H1 (cell line): ENCODE results near the gene ZNF212. TPM values are rescaled to one million over a fixed set of nuclear protein-coding genes. Genes with fewer than 3 reads are reported as not detected.
"Not testable (repeated sequence)": the region's sequence is repeated elsewhere in the genome, so short reads cannot be mapped to it uniquely, and the experiment has no call there.

Experiments used
- CTCF ChIA-PET: fragments of 300-600 bp; sonication (Branson Sonifier 250); formaldehyde crosslinking; loops from one replicate; lab custom pipeline; 2021; ENCODE audit not compliant: partially characterized antibody; lab: Charles Lee
- POLR2A ChIA-PET: fragments of 300-600 bp; sonication (Branson Sonifier 250); formaldehyde crosslinking; loops from one replicate; lab custom pipeline; 2021; ENCODE audit warnings: inconsistent platforms; ENCODE audit not compliant: partially characterized antibody; lab: Charles Lee
- DNase-seq, 2 experiments: peaks; one replicate each; pipeline versions ENCODE4 v3.0.0 to v3.0.0-alpha.2; 2010 to 2022; ENCODE audit warnings: low spot score in 2 of 2, low read depth in 1 of 2, mixed read lengths in 1 of 2
- FAIRE-seq: peaks from 2 replicates; lab custom pipeline; 2011; peaks lifted over from hg19 to GRCh38; lab: Jason Lieb, UNC
- H2AFZ ChIP-seq: 2 replicates; pipeline ENCODE4 v1.8.1; 2012; ENCODE audit warnings: low read length, inconsistent platforms
- H2AK5ac ChIP-seq: 2 replicates; pipeline ENCODE4 v1.6.1; 2013; ENCODE audit warnings: low read depth, low read length
- H2BK120ac ChIP-seq: replicated peaks from 2 replicates; pipeline ENCODE3; 2013; ENCODE audit warnings: low read depth, low read length, inconsistent platforms
- H2BK12ac ChIP-seq: 2 replicates; pipeline ENCODE4 v1.6.1; 2013; ENCODE audit warnings: low read depth, low read length
- H2BK15ac ChIP-seq: 2 replicates; pipeline ENCODE4 v1.6.1; 2013; ENCODE audit warnings: low read length
- H2BK20ac ChIP-seq: 2 replicates; pipeline ENCODE4 v1.6.1; 2013; ENCODE audit warnings: low read length
- H2BK5ac ChIP-seq: 2 replicates; pipeline ENCODE4 v1.6.1; 2013; ENCODE audit warnings: low read depth, low read length
- H3K14ac ChIP-seq: 2 replicates; pipeline ENCODE4 v1.6.1; 2013; ENCODE audit warnings: inconsistent platforms; ENCODE audit not compliant: insufficient read length
- H3K18ac ChIP-seq: 2 replicates; pipeline ENCODE4 v1.6.1; 2013; ENCODE audit warnings: low read length; ENCODE audit errors: extremely low read depth
- H3K23ac ChIP-seq: 2 replicates; pipeline ENCODE4 v1.6.1; 2013; ENCODE audit warnings: inconsistent platforms; ENCODE audit not compliant: insufficient read length
- H3K23me2 ChIP-seq: 2 replicates; pipeline ENCODE4 v1.6.1; 2013; ENCODE audit warnings: low read depth, low read length
- H3K27ac ChIP-seq: 2 replicates; pipeline ENCODE4 v1.6.1; 2011; ENCODE audit warnings: low read depth, low read length, inconsistent platforms
- H3K27me3 ChIP-seq, 4 experiments: replicated peaks in 1 of 4; 1 replicate in 1 of 4; 2 replicates in 3 of 4; pipeline versions ENCODE4 v1.6.1 to v1.8.1; 2011 to 2013; ENCODE audit warnings: low read length in 3 of 4, mild to moderate bottlenecking in 3 of 4, inconsistent platforms in 2 of 4, mixed read lengths in 2 of 4, moderate library complexity in 1 of 4; ENCODE audit not compliant: control insufficient read depth in 3 of 4, insufficient read depth in 3 of 4; ENCODE audit errors: extremely low read depth in 1 of 4
- H3K36me3 ChIP-seq, 4 experiments: 2 replicates each; pipeline versions ENCODE4 v1.6.1 to v1.8.1; 2011 to 2013; ENCODE audit warnings: mild to moderate bottlenecking in 4 of 4, low read length in 3 of 4, moderate library complexity in 2 of 4, control low read depth in 1 of 4, inconsistent platforms in 1 of 4; ENCODE audit not compliant: insufficient read depth in 4 of 4, control insufficient read depth in 2 of 4
- H3K4ac ChIP-seq: replicated peaks from 2 replicates; pipeline ENCODE3; 2013; ENCODE audit warnings: low read length, low read depth, mixed read lengths, inconsistent platforms; ENCODE audit not compliant: insufficient read length
- H3K4me1 ChIP-seq, 4 experiments: replicated peaks in 1 of 4; 1 replicate in 1 of 4; 2 replicates in 3 of 4; pipeline versions ENCODE4 v1.6.1 to v1.8.1; 2011 to 2013; ENCODE audit warnings: low read length in 3 of 4, inconsistent platforms in 2 of 4, mixed read lengths in 1 of 4; ENCODE audit not compliant: insufficient read depth in 4 of 4, control insufficient read depth in 3 of 4
- H3K4me2 ChIP-seq, 2 experiments: 2 replicates each; pipeline versions ENCODE4 v1.6.1 to v1.8.1; 2011 to 2013; ENCODE audit warnings: low read depth in 2 of 2, low read length in 2 of 2, control low read depth in 1 of 2, inconsistent platforms in 1 of 2, mild to moderate bottlenecking in 1 of 2; ENCODE audit not compliant: insufficient read depth in 1 of 2
- H3K4me3 ChIP-seq, 4 experiments: fragments of 200-600, 300-600 bp in 1 of 4; sonication (generic), shearing (Covaris generic), sonication (Bioruptor Twin) in 1 of 4; 2 replicates each; pipeline versions ENCODE4 v1.5.1 to v1.8.1; 2011 to 2016; ENCODE audit warnings: low read length in 4 of 4, low read depth in 3 of 4, control low read depth in 2 of 4, inconsistent platforms in 2 of 4, mild to moderate bottlenecking in 2 of 4, mixed read lengths in 1 of 4, moderate library complexity in 1 of 4; ENCODE audit not compliant: insufficient read depth in 2 of 4; ENCODE audit errors: extremely low read depth in 1 of 4
- H3K56ac ChIP-seq: replicated peaks from 2 replicates; pipeline ENCODE3; 2013; ENCODE audit warnings: low read depth, mild to moderate bottlenecking, mixed read lengths, low read length, inconsistent platforms; ENCODE audit not compliant: insufficient read length
- H3K79me1 ChIP-seq: 2 replicates; pipeline ENCODE4 v1.6.1; 2013; ENCODE audit warnings: low read depth, low read length, control low read depth
- H3K79me2 ChIP-seq, 2 experiments: 2 replicates each; pipeline versions ENCODE4 v1.6.1 to v1.8.1; 2012 to 2013; ENCODE audit warnings: low read length in 2 of 2, mild to moderate bottlenecking in 2 of 2, inconsistent platforms in 1 of 2; ENCODE audit not compliant: insufficient read depth in 2 of 2, control insufficient read depth in 1 of 2
- H3K9ac ChIP-seq, 4 experiments: replicated peaks in 1 of 4; 1 replicate in 1 of 4; 2 replicates in 3 of 4; pipeline versions ENCODE4 v1.6.1 to v1.8.1; 2011 to 2013; ENCODE audit warnings: low read depth in 3 of 4, low read length in 3 of 4, control low read depth in 2 of 4, mild to moderate bottlenecking in 2 of 4, moderate library complexity in 2 of 4, inconsistent platforms in 1 of 4; ENCODE audit errors: extremely low read depth in 1 of 4
- H3K9me3 ChIP-seq, 2 experiments: 2 replicates each; pipeline versions ENCODE4 v1.6.1 to v1.8.1; 2012 to 2013; ENCODE audit warnings: mild to moderate bottlenecking in 2 of 2, moderate library complexity in 2 of 2, control low read depth in 1 of 2, inconsistent platforms in 1 of 2, low read depth in 1 of 2, low read length in 1 of 2, mixed read lengths in 1 of 2; ENCODE audit not compliant: insufficient read depth in 2 of 2
- H4K20me1 ChIP-seq, 2 experiments: replicated peaks in 1 of 2; 2 replicates each; pipeline versions ENCODE3 to v1.8.1; 2011 to 2013; ENCODE audit warnings: inconsistent platforms in 2 of 2, low read length in 2 of 2, mild to moderate bottlenecking in 1 of 2; ENCODE audit not compliant: insufficient read depth in 2 of 2, control insufficient read depth in 1 of 2
- H4K5ac ChIP-seq: 2 replicates; pipeline ENCODE4 v1.6.1; 2013; ENCODE audit warnings: low read length, low read depth, mixed read lengths, inconsistent platforms; ENCODE audit not compliant: insufficient read length
- H4K8ac ChIP-seq: 2 replicates; pipeline ENCODE4 v1.8.0; 2013; ENCODE audit warnings: mild to moderate bottlenecking, moderate library complexity, low read length, inconsistent platforms; ENCODE audit not compliant: insufficient read depth; ENCODE audit errors: extremely low read depth
- H4K91ac ChIP-seq: replicated peaks from 2 replicates; pipeline ENCODE3; 2013; ENCODE audit warnings: low read length, mixed read lengths, inconsistent platforms; ENCODE audit not compliant: insufficient read length
- WGBS, 2 experiments: shearing (Covaris generic) in 1 of 2; methylation state at CpG; one replicate each; pipeline versions ENCODE4 v1.1.6 to v1.1.7; 2013 to 2015; ENCODE audit warnings: low lambda C conversion rate in 2 of 2, mixed read lengths in 2 of 2, inconsistent platforms in 1 of 2, low coverage in 1 of 2, missing lambda C conversion rate in 1 of 2; ENCODE audit not compliant: insufficient replicate concordance in 2 of 2, insufficient coverage in 1 of 2, insufficient read length in 1 of 2; ENCODE audit errors: extremely low coverage in 1 of 2, missing lambda C conversion rate in 1 of 2; 5-methylcytosine and 5-hydroxymethylcytosine counted together
- polyA plus RNA-seq, 7 experiments: library from polyadenylated mRNA; depleted of rRNA in 3 of 7; stranded (reverse) in 5 of 7; unstranded in 2 of 7; fragments of >200 nt in 5 of 7; fragments of 200-250 nt in 2 of 7; gene quantifications; 1 replicate in 5 of 7; 2 replicates in 1 of 7; 4 replicates in 1 of 7; pipeline versions ENCODE4 v1.2.1 to v1.2.3, GENCODE V29; 2011 to 2013; ENCODE audit warnings: missing spikeins in 2 of 7, mixed read lengths in 2 of 7
- total RNA-seq: library from RNA; stranded (reverse); fragmentation: NEBNext Ultra II Directional; extraction: Animal tissue kit (Norgen Biotek cat#: 25700); gene quantifications from 2 replicates; pipeline ENCODE4 v1.2.1, GENCODE V29; 2021

The ZNF212 gene
- total and polyA plus RNA-seq, 2 of the 8 experiments (the other 6 are each of a cell fraction or from before 2014, with no cell fraction given), result 6.7 to 19.3 TPM

DNA sequence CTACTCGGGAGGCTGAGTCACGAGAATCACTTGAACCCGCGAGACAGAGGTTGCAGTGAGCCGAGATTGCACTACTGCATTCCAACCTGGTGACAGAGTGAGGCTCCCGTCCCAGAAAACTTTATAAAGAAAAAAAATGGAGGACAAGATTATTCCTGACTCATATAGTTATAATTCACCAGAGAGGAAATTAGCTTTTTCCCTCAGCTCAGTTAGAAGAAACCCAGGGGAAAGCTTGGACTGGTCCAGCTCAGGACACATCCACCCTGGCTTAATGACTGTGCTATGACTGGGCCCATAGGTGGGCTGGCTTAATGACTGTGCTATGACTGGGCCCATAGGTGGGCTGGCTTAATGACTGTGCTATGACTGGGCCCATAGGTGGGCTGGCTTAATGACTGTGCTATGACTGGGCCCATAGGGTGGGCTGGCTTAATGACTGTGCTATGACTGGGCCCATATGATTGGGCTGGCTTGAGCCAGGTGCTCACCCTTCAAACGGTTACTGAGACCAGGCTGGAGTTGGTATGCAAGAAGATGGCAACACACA, 5.7 kb upstream of the ZNF212 start:
- H2AK5ac ChIP-seq, H3K9ac ChIP-seq, H4K20me1 ChIP-seq, H3K27me3 ChIP-seq, H2BK5ac ChIP-seq, H3K79me1 ChIP-seq, H2BK15ac ChIP-seq, H3K4me1 ChIP-seq, H3K27ac ChIP-seq, H3K9me3 ChIP-seq, H2BK12ac ChIP-seq, H3K4ac ChIP-seq, H4K91ac ChIP-seq, FAIRE-seq, H2AFZ ChIP-seq, H2BK20ac ChIP-seq, H4K5ac ChIP-seq, H3K23me2 ChIP-seq, H2BK120ac ChIP-seq, H3K14ac ChIP-seq, H3K23ac ChIP-seq, H3K18ac ChIP-seq, DNase-seq, H3K4me3 ChIP-seq, H3K56ac ChIP-seq, H3K4me2 ChIP-seq, H3K36me3 ChIP-seq, H3K79me2 ChIP-seq, H4K8ac ChIP-seq: not testable (repeated sequence)
- WGBS, 2 experiments, result 87% methylated on average over 7 of the region's 7 CpGs; no CpG with 5 or more reads in 1 of the 2 experiments
- ChIA-PET POLR2A (interaction anchor here (1.0 to 1.4 kb wide), 2 partner anchors 15 to 86 kb away, joined by 3 read pairs; no protein-coding TSS in a partner anchor), CTCF (interaction anchor here (1.0 to 1.1 kb wide), 2 partner anchors 172 to 225 kb away, joined by 3 read pairs; no protein-coding TSS in a partner anchor)
